Measurements from ENCODE around the gene LRCH4. TPM values are rescaled to one million over a fixed set of nuclear protein-coding genes. Genes with fewer than 3 reads are reported as not detected.

Gene LRCH4
- total RNA-seq, 1 donor from 2014 or later: 3.9 TPM

DNA sequence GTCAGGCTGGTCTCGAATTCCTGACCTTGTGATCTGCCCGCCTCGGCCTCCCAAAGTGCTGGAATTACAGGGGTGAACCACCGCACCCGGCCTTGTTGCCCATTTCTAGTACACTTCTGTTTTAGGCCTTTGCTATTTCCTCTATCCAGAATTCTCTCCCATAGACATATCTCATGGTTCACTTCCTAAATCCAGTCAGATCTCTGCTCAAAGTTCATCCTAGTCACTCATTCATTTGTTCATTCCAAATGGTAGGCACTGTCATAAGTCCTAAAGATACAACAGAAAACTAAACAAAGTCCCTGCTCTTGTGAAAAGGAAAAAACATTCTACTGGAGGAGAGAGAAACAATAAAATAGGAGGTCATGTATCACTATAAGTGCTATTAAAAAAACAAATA, 24.0 kb upstream of the LRCH4 start:
- Histone ChIP-seq H3K27me3 (ENCODE audit: control insufficient read depth, insufficient read depth, low read length) (no peaks in the 10 kb centered on the region), H3K36me3 (ENCODE audit: control insufficient read depth, insufficient read depth, low read length) (peaks cover 1% of the 10 kb centered on the region), H3K4me3 (ENCODE audit: low read depth, low read length) (no peak overlapping the region)
- DNase-seq (ENCODE audit: low read depth) (no peak), FAIRE-seq (no peak)
- TF ChIP-seq CTCF (IDR thresholded peaks at IDR 0.05; ENCODE audit: insufficient read depth, low read length, severe bottlenecking): no peak

DNA sequence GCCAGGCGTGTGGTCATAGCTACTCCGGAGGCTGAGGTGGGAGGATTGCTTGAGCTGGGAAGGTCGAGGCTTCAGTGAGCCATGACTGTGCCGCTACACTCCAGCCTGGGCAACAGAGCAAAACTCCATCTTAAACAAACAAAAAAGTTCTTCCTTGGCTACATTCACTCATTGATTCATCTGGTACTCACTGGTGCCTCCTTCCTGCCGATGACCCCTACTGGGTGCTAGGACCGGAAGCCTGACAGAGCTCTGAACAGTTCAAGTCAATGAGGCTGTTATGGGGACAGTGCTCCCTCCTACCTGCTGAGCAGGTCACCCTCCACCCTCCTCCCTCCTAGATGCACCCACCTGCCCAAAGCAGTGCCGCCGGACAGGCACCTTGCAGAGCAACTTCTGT, 21.2 kb upstream of the LRCH4 start:
- Histone ChIP-seq H3K4me3 (ENCODE audit: low read depth, low read length) (no peak overlapping the region), H3K36me3 (ENCODE audit: control insufficient read depth, insufficient read depth, low read length) (no peaks in the 10 kb centered on the region), H3K27me3 (ENCODE audit: control insufficient read depth, insufficient read depth, low read length) (no peaks in the 10 kb centered on the region)
- DNase-seq (ENCODE audit: low read depth): peak; percentile 45
- no peak for FAIRE-seq
- no peak for TF ChIP-seq CTCF (IDR thresholded peaks at IDR 0.05; ENCODE audit: insufficient read depth, low read length, severe bottlenecking)

DNA sequence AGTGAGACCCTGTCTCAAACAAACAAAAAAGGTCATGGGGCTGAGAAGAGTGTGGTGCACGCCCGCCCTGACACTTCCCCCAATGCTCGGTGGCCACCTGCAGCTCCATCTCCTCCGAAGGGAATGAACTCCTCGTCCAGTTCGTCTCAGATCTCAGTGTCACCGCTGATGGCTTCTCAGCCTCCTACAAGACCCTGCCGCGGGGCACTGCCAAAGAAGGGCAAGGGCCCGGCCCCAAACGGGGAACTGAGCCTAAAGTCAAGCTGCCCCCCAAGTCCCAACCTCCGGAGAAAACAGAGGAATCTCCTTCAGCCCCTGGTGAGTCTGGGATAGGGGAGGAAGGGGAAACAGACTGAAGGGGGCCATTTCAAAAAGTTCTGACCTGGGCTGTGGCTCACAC, 20.4 kb upstream of the LRCH4 start:
- Histone ChIP-seq H3K27me3 (ENCODE audit: control insufficient read depth, insufficient read depth, low read length) (no peaks in the 10 kb centered on the region), H3K36me3 (ENCODE audit: control insufficient read depth, insufficient read depth, low read length) (no peaks in the 10 kb centered on the region)
- no peak for TF ChIP-seq CTCF (IDR thresholded peaks at IDR 0.05; ENCODE audit: insufficient read depth, low read length, severe bottlenecking)

DNA sequence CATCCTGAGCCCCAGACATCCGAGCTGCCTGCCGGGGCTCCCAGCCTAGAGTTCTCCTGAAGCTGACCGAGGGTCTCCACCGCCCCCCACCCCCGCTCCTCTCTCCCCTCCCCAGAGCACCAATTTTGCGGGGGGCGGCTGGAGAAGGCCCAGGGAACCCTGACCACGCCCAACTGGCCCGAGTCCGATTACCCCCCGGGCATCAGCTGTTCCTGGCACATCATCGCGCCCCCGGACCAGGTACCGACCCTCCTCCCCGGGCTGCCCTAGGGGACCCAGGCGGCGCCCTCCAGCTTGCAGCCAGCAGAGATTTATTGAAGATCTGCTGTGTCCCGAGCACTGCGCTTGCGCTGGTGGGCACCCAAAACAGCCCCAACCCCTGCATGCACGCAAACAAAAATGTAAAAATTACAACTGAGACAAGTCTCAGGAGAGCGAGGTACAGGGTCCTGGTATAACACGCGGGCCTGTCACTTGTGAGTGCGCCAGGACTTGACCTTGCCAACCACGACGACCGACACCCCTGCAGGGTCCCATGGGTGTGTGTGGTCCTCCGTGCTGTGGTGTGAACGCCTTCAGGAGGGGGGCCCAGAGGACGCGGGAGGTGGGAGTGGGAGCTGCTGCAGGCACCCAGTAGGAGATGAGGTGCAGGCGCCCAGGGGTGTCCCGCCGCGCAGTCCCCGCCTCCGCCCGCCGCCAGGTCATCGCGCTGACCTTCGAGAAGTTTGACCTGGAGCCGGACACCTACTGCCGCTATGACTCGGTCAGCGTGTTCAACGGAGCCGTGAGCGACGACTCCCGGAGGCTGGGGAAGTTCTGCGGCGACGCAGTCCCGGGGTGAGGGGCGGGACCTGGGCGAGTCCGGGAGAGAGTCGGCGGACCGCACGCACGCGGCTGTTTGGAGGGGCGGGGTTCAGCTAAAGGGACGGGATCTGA, 19.3 kb upstream of the LRCH4 start:
- FAIRE-seq: no peak
- no peaks in the 10 kb centered on the region for H3K36me3 ChIP-seq (ENCODE audit: control insufficient read depth, insufficient read depth, low read length)
- H3K27me3 ChIP-seq (ENCODE audit: control insufficient read depth, insufficient read depth, low read length): no peaks in the 10 kb centered on the region
- peak; percentile 18 for DNase-seq (ENCODE audit: low read depth)
- no peak for TF ChIP-seq CTCF (IDR thresholded peaks at IDR 0.05; ENCODE audit: insufficient read depth, low read length, severe bottlenecking)
- peak overlapping the region; percentile 60 for H3K4me3 ChIP-seq (ENCODE audit: low read depth, low read length)

More for the DNA sequence above, 20.4 kb upstream of the LRCH4 start:
- no peak overlapping the region for H3K4me3 ChIP-seq (ENCODE audit: low read depth, low read length)
- DNase-seq (ENCODE audit: low read depth) (no peak), FAIRE-seq (no peak)

GRCh38 chr7:100604028-100604975, 18.4 kb upstream of the LRCH4 start:
- no peaks in the 10 kb centered on the region for H3K27me3 ChIP-seq (ENCODE audit: control insufficient read depth, insufficient read depth, low read length)
- H3K36me3 ChIP-seq (ENCODE audit: control insufficient read depth, insufficient read depth, low read length): no peaks in the 10 kb centered on the region
- FAIRE-seq (no peak), DNase-seq (ENCODE audit: low read depth) (peak; percentile 16)
- H3K4me3 ChIP-seq (ENCODE audit: low read depth, low read length): peak overlapping the region; percentile 60
- TF ChIP-seq CTCF (IDR thresholded peaks at IDR 0.05; ENCODE audit: insufficient read depth, low read length, severe bottlenecking): peak; percentile 41

All from bronchial epithelial cell (primary cell).